Thoracic aorta (tissue), 2 donors: ENCODE measurements around the gene TCP11. TPM values are rescaled to one million over a fixed set of nuclear protein-coding genes. Genes with fewer than 3 reads are reported as not detected.

Source experiments
- ATAC-seq: fragments of 150-250 bp; one replicate; pipeline ENCODE4 v1.8.0; 2017; ENCODE audit warnings: low read depth; ENCODE audit not compliant: insufficient number of reproducible peaks, low FRiP score
- DNase-seq: peaks from one replicate; pipeline ENCODE4 v3.0.0-alpha.2; 2020; ENCODE audit warnings: low spot score
- H3K27ac ChIP-seq, 2 donors: fragments of 200-600 bp; sonication (generic); 1 replicate in 1 of 2; 2 replicates in 1 of 2; pipeline ENCODE4 v1.5.1; 2016; ENCODE audit warnings: mild to moderate bottlenecking in 2 of 2, moderate library complexity in 2 of 2
- H3K27me3 ChIP-seq: fragments of 200-600 bp; sonication (generic); replicated peaks from 2 replicates; pipeline ENCODE4 v1.6.0; 2016; ENCODE audit warnings: mild to moderate bottlenecking; ENCODE audit not compliant: insufficient read depth
- H3K36me3 ChIP-seq: fragments of 200-600 bp; sonication (generic); one replicate; pipeline ENCODE4 v1.5.1; 2016
- H3K4me1 ChIP-seq, 2 donors: fragments of 200-600 bp; sonication (generic); 1 replicate in 1 of 2; 2 replicates in 1 of 2; pipeline versions ENCODE4 v1.5.1 to v1.6.0; 2016; ENCODE audit warnings: low read depth in 2 of 2, mild to moderate bottlenecking in 1 of 2; ENCODE audit not compliant: control insufficient read depth in 1 of 2
- H3K4me3 ChIP-seq: fragments of 200-600 bp; sonication (generic); 2 replicates; pipeline ENCODE4 v1.5.1; 2016; ENCODE audit warnings: mild to moderate bottlenecking
- H3K9me3 ChIP-seq: fragments of 200-600 bp; sonication (generic); 2 replicates; pipeline ENCODE4 v1.5.1; 2016
- CTCF ChIP-seq: fragments of 200-600 bp; sonication (generic); IDR thresholded peaks from one replicate; pipeline ENCODE4 v1.5.1; 2019; ENCODE audit warnings: antibody characterized with exemption
- total RNA-seq, 2 donors: library from RNA; depleted of rRNA; stranded (reverse); fragments of >200 nt; gene quantifications; one replicate each; pipeline versions ENCODE4 v1.1.0 to v1.2.3, GENCODE V29; 2016

Gene TCP11
- total RNA-seq, 2 donors from 2014 or later, result not detected

GRCh38 chr6:35136185-35136584 lies 5.0 kb downstream of the TCP11 start:
- peaks cover 0 to 14% of the 10 kb centered on the region in 2 donors for H3K4me1 ChIP-seq
- H3K27ac ChIP-seq, result no peak overlapping the region
- DNase-seq (no peak), ATAC-seq (no peak)
- H3K4me3 ChIP-seq, result no peak overlapping the region
- H3K27me3 ChIP-seq, result no peaks in the 10 kb centered on the region
- H3K9me3 ChIP-seq, result no peaks in the 10 kb centered on the region
- H3K36me3 ChIP-seq, result no peaks in the 10 kb centered on the region
- no peak for TF ChIP-seq CTCF

GRCh38 chr6:35128496-35128895 lies 12.6 kb downstream of the TCP11 start:
- H3K27me3 ChIP-seq, result no peaks in the 10 kb centered on the region
- H3K27ac ChIP-seq, result no peak overlapping the region
- no peaks in the 10 kb centered on the region for H3K36me3 ChIP-seq
- ATAC-seq, result no peak
- H3K9me3 ChIP-seq, result no peaks in the 10 kb centered on the region
- H3K4me3 ChIP-seq, result no peak overlapping the region
- no peaks in the 10 kb centered on the region for H3K4me1 ChIP-seq
- no peak for TF ChIP-seq CTCF
- DNase-seq, result no peak

DNA sequence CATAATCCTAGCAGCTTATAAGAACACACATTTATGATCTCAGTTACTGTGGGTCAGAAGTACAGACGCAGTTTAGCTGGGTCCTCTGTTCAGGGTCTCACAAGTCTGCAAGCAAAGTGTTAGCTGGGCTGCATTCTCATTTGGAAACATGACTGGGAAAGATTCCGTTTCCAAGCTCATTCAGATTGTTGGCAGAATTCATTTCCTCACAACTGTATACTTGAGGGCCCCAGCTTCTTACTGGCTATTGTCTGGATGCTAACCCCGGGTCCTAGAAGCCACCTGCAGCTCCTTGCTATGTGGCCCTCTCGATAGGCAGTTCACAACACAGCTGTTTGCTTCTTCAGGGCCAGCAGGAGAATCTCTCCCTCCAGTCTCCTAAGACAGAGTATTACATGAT lies 13.1 kb downstream of the TCP11 start:
- Histone ChIP-seq H3K36me3 (no peaks in the 10 kb centered on the region), H3K27me3 (no peaks in the 10 kb centered on the region), H3K27ac (no peak overlapping the region), H3K4me3 (no peak overlapping the region), H3K4me1 (no peaks in the 10 kb centered on the region), H3K9me3 (no peaks in the 10 kb centered on the region)
- no peak for TF ChIP-seq CTCF
- DNase-seq (no peak), ATAC-seq (no peak)

- no peak overlapping the region for H3K27ac ChIP-seq
- DNase-seq (no peak), ATAC-seq (no peak)
- no peaks in the 10 kb centered on the region for H3K27me3 ChIP-seq
- H3K36me3 ChIP-seq, result no peaks in the 10 kb centered on the region
- no peak for TF ChIP-seq CTCF
- no peak overlapping the region for H3K4me3 ChIP-seq
- H3K4me1 ChIP-seq, result no peaks in the 10 kb centered on the region
- H3K9me3 ChIP-seq, result no peaks in the 10 kb centered on the region
These were observed 16.8 kb downstream of the TCP11 start for GRCh38 chr6:35124356-35124755.

GRCh38 chr6:35120746-35121145 lies 20.4 kb downstream of the TCP11 start:
- ATAC-seq, result no peak
- Histone ChIP-seq H3K36me3 (no peaks in the 10 kb centered on the region), H3K27me3 (no peaks in the 10 kb centered on the region), H3K4me3 (no peak overlapping the region), H3K9me3 (no peaks in the 10 kb centered on the region), H3K4me1 (no peaks in the 10 kb centered on the region), H3K27ac (no peak overlapping the region)
- TF ChIP-seq CTCF, result no peak
- DNase-seq, result no peak
